ENCODE data around the gene BAZ2B. TPM values are rescaled to one million over a fixed set of nuclear protein-coding genes. Genes with fewer than 3 reads are reported as not detected.

BAZ2B gene
- total RNA-seq, 6 experiments from 2014 or later, result 18.0 to 32.8 (median 24.2) TPM

DNA sequence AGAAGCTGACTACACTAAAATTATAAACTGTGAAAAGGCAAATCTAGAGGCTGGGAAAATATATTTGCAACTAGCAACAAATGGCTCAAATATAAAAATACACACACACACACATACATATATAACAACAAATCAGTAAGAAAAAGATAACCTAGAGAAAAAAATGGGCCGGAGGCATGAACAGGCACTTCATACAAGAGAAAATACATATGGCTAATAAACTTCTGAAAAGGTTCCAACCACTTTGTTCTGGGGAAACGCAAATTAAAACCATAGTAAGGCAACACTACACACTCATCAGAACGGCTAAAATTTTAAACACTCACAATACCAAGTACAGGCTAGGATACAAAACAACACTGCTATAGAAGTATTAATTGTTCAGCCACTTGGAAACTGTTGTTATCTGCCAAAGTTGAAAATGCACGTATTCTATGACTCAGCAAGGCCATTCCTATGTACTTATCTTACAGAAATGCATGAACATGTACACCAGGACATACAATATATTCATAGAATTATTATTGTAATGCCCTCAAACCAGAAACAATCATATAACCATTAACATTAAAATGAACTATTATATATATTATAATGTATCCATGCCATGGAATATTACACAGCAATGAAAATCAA is 345.5 kb downstream of the BAZ2B start:
- intact Hi-C loops (cut with DNase I), result no loop called here
- Histone ChIP-seq H3K27ac (no peak overlapping the region), H3K4me3 (no peak overlapping the region), H3K27me3 (no peaks in the 10 kb centered on the region), H3K4me1 (no peaks in the 10 kb centered on the region), H3K36me3 (no peaks in the 10 kb centered on the region), H3K9me3 (no peaks in the 10 kb centered on the region)
- DNase-seq (no peak), ATAC-seq (no peak)
- TF ChIP-seq, protein P1, sequence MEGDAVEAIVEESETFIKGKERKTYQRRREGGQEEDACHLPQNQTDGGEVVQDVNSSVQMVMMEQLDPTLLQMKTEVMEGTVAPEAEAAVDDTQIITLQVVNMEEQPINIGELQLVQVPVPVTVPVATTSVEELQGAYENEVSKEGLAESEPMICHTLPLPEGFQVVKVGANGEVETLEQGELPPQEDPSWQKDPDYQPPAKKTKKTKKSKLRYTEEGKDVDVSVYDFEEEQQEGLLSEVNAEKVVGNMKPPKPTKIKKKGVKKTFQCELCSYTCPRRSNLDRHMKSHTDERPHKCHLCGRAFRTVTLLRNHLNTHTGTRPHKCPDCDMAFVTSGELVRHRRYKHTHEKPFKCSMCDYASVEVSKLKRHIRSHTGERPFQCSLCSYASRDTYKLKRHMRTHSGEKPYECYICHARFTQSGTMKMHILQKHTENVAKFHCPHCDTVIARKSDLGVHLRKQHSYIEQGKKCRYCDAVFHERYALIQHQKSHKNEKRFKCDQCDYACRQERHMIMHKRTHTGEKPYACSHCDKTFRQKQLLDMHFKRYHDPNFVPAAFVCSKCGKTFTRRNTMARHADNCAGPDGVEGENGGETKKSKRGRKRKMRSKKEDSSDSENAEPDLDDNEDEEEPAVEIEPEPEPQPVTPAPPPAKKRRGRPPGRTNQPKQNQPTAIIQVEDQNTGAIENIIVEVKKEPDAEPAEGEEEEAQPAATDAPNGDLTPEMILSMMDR (IDR thresholded peaks at IDR 0.05), result no peak
- TF ChIP-seq POLR2A (IDR thresholded peaks at IDR 0.05), result no peak
- 97% methylated on average over 4 of the region's 4 CpGs for WGBS (ENCODE audit: insufficient coverage, low coverage, low lambda C conversion rate, missing lambda C conversion rate)

Small RNA genes within 50 kb of the gene (small RNA-seq; reads per million reads assigned to genes)
- gene RF00019, result 0 reads per million in 2 experiments

Other genes starting within 250 kb of the BAZ2B start
- 10 to 100 TPM; 20.1 to 41.2 (median 29.8) TPM for gene MARCHF7, start 96.0 kb upstream of the BAZ2B start, total RNA-seq
- 100 to 1,000 TPM; 114 to 163 (median 130) TPM for gene CD302, start 181.7 kb upstream of the BAZ2B start, total RNA-seq

All from right lobe of liver (tissue), 6 donors.